ENCODE results near the gene HSPA4L.

HSPA4L gene

GRCh38 chr4:127783955-127784770 lies 2.0 kb downstream of the HSPA4L start:
- no peak for DNase-seq

- DNase-seq: no peak
Measured at GRCh38 chr4:127788517-127788916, 6.4 kb downstream of the HSPA4L start.

GRCh38 chr4:127791391-127791790 lies 9.3 kb downstream of the HSPA4L start:
- no peak for DNase-seq

GRCh38 chr4:127793528-127793927 lies 11.4 kb downstream of the HSPA4L start:
- no peak for DNase-seq

GRCh38 chr4:127799711-127800110 lies 17.6 kb downstream of the HSPA4L start:
- no peak for DNase-seq

- DNase-seq: no peak
Measured at GRCh38 chr4:127809173-127809800, 27.2 kb downstream of the HSPA4L start.

- no peak for DNase-seq
Measured at GRCh38 chr4:127810551-127810950, 28.4 kb downstream of the HSPA4L start.

- no peak for DNase-seq
Measured at GRCh38 chr4:127822430-127822829, 40.3 kb downstream of the HSPA4L start.

- no peak for DNase-seq
Measured at GRCh38 chr4:127828121-127828520, 46.0 kb downstream of the HSPA4L start.

- no peak for DNase-seq
Measured at GRCh38 chr4:127829014-127829413, 46.9 kb downstream of the HSPA4L start.

- DNase-seq: no peak
Measured at GRCh38 chr4:127832585-127832984, 50.5 kb downstream of the HSPA4L start.

- DNase-seq: no peak
Measured at GRCh38 chr4:127843704-127844600, 61.8 kb downstream of the HSPA4L start.

GRCh38 chr4:127844601-127845116 lies 62.5 kb downstream of the HSPA4L start:
- DNase-seq: no peak

GRCh38 chr4:127846061-127846460 lies 63.9 kb downstream of the HSPA4L start:
- no peak for DNase-seq

- no peak for DNase-seq
Measured at GRCh38 chr4:127846765-127847164, 64.6 kb downstream of the HSPA4L start.

- no peak for DNase-seq
Measured at GRCh38 chr4:127849505-127850234, 67.5 kb downstream of the HSPA4L start.

GRCh38 chr4:127852661-127853060 lies 70.5 kb downstream of the HSPA4L start:
- no peak for DNase-seq

- no peak for DNase-seq
Measured at GRCh38 chr4:127856196-127856812, 74.2 kb downstream of the HSPA4L start.

GRCh38 chr4:127856813-127857447 lies 74.8 kb downstream of the HSPA4L start:
- no peak for DNase-seq

GRCh38 chr4:127857641-127858040 lies 75.5 kb downstream of the HSPA4L start:
- DNase-seq: no peak

GRCh38 chr4:127868196-127868595 lies 86.1 kb downstream of the HSPA4L start:
- no peak for DNase-seq

GRCh38 chr4:127870281-127870680 lies 88.2 kb downstream of the HSPA4L start:
- no peak for DNase-seq

Data from activated naive CD4-positive, alpha-beta T cell (primary cell).